Kidney (tissue), 14 donors: Measurements from ENCODE around the gene CCBE1. TPM values are rescaled to one million over a fixed set of nuclear protein-coding genes. Genes with fewer than 3 reads are reported as not detected.

Experiments
- DNase-seq, 5 donors: peaks; one replicate each; pipeline ENCODE4 v3.0.0-alpha.2; 2013 to 2020
- FAIRE-seq: peaks from 2 replicates; lab custom pipeline; 2012; peaks lifted over from hg19 to GRCh38; lab: Jason Lieb, UNC
- H3K27ac ChIP-seq, 2 donors: one replicate each; pipeline ENCODE4 v1.7.0; 2013; ENCODE audit warnings: low read depth in 2 of 2, low read length in 2 of 2, inconsistent platforms in 1 of 2
- H3K27me3 ChIP-seq: one replicate; pipeline ENCODE4 v1.7.1; 2013; ENCODE audit warnings: low read length, inconsistent platforms; ENCODE audit not compliant: control insufficient read depth, insufficient read depth
- H3K36me3 ChIP-seq, 3 donors: one replicate each; pipeline versions ENCODE4 v1.7.0 to v1.7.1; 2013; ENCODE audit warnings: low read length in 3 of 3, control low read depth in 1 of 3, inconsistent platforms in 1 of 3; ENCODE audit not compliant: insufficient read depth in 3 of 3, control insufficient read depth in 2 of 3
- H3K4me1 ChIP-seq, 3 donors: one replicate each; pipeline versions ENCODE4 v1.7.0 to v1.7.1; 2013; ENCODE audit warnings: low read length in 3 of 3, inconsistent platforms in 1 of 3, low read depth in 1 of 3; ENCODE audit not compliant: control insufficient read depth in 2 of 3, insufficient read depth in 2 of 3
- H3K4me3 ChIP-seq, 3 donors: one replicate each; pipeline versions ENCODE4 v1.7.0 to v1.8.1; 2013; ENCODE audit warnings: low read length in 3 of 3, control low read depth in 1 of 3, inconsistent platforms in 1 of 3
- H3K9ac ChIP-seq, 3 donors: one replicate each; pipeline versions ENCODE4 v1.7.0 to v1.7.1; 2013; ENCODE audit warnings: low read length in 3 of 3, control low read depth in 1 of 3, inconsistent platforms in 1 of 3
- H3K9me3 ChIP-seq, 3 donors: one replicate each; pipeline versions ENCODE4 v1.7.0 to v1.7.1; 2013; ENCODE audit warnings: low read length in 3 of 3, control low read depth in 1 of 3, inconsistent platforms in 1 of 3; ENCODE audit not compliant: control insufficient read depth in 2 of 3, insufficient read depth in 1 of 3
- CTCF ChIP-seq: IDR thresholded peaks from 3 replicates; pipeline ENCODE4 v1.5.1; 2012; ENCODE audit warnings: mild to moderate bottlenecking, moderate library complexity, borderline replicate concordance; ENCODE audit not compliant: insufficient read depth; ENCODE audit errors: extremely low read depth
- intact Hi-C: fragments of 100-400 bp; cut with DNase I; formaldehyde crosslinking; loops from one replicate; pipeline ENCODE4 v1.11.1; 2022
- polyA plus RNA-seq: library from polyadenylated mRNA; stranded (reverse); fragments of 350-450 nt; fragmentation: Illumina TruSeq; extraction: RNeasy Lipid Tissue Mini Kit (QIAGEN cat#74804); gene quantifications from one replicate; pipeline ENCODE4 v1.2.3, GENCODE V29; 2014; ENCODE audit warnings: low read depth, low replicate concordance; ENCODE audit not compliant: insufficient read depth
- total RNA-seq: library from RNA; stranded (reverse); fragmentation: NEBNext Ultra II Directional; extraction: Animal tissue kit (Norgen Biotek cat#: 25700); gene quantifications from one replicate; pipeline ENCODE4 v1.2.1, GENCODE V29; 2021
- donor health status: control.
- donor health status: control.
- donor health status: control.
- donor health status: control.
- donor health status: control.
- donor health status: DM: yes; HTN: yes; CAD: no.
- donor health status: Normal renal cell carcinoma (clear cell type).

The CCBE1 gene
- total and polyA plus RNA-seq, 2 donors from 2014 or later = 1.8 to 2.2 TPM

- Histone ChIP-seq H3K27me3 (no peaks in the 10 kb centered on the region), H3K4me1 (no peaks in the 10 kb centered on the region), H3K36me3 (no peaks in the 10 kb centered on the region), H3K9ac (no peak overlapping the region), H3K9me3 (no peaks in the 10 kb centered on the region), H3K4me3 (no peak overlapping the region), H3K27ac (no peak overlapping the region)
- DNase-seq = no peak
- intact Hi-C loops = no loop called here
- no peak for FAIRE-seq
- no peak for TF ChIP-seq CTCF
Observed at GRCh38 chr18:59707306-59707705, 10.1 kb upstream of the CCBE1 start.

GRCh38 chr18:59706499-59706898 lies 9.3 kb upstream of the CCBE1 start:
- FAIRE-seq (no peak), DNase-seq (no peak)
- intact Hi-C loops = no loop called here
- Histone ChIP-seq H3K27me3 (no peaks in the 10 kb centered on the region), H3K4me3 (no peak overlapping the region), H3K4me1 (no peaks in the 10 kb centered on the region), H3K27ac (no peak overlapping the region), H3K36me3 (no peaks in the 10 kb centered on the region), H3K9me3 (no peaks in the 10 kb centered on the region), H3K9ac (no peak overlapping the region)
- TF ChIP-seq CTCF = no peak

GRCh38 chr18:59705145-59705544 lies 7.9 kb upstream of the CCBE1 start:
- Histone ChIP-seq H3K4me1 (no peaks in the 10 kb centered on the region), H3K9me3 (no peaks in the 10 kb centered on the region), H3K27me3 (no peaks in the 10 kb centered on the region), H3K4me3 (no peak overlapping the region), H3K9ac (no peak overlapping the region), H3K27ac (no peak overlapping the region), H3K36me3 (no peaks in the 10 kb centered on the region)
- intact Hi-C loops = no loop called here
- TF ChIP-seq CTCF = no peak
- FAIRE-seq = no peak
- no peak for DNase-seq

- H3K36me3 ChIP-seq = no peaks in the 10 kb centered on the region
- no peak overlapping the region for H3K4me3 ChIP-seq
- TF ChIP-seq CTCF = no peak
- no peaks in the 10 kb centered on the region for H3K4me1 ChIP-seq
- DNase-seq (no peak), FAIRE-seq (no peak)
- no peaks in the 10 kb centered on the region for H3K9me3 ChIP-seq
- H3K27me3 ChIP-seq = no peaks in the 10 kb centered on the region
- intact Hi-C loops = no loop called here
- H3K27ac ChIP-seq = no peak overlapping the region
- H3K9ac ChIP-seq = no peak overlapping the region
Observed at GRCh38 chr18:59704146-59704545, 6.9 kb upstream of the CCBE1 start.
